GM18870 (cell line): ENCODE measurements around the gene GAS7.

Experiments
- ATAC-seq: cut with Tn5 transposase; IDR thresholded peaks from one replicate; pipeline ENCODE4 v1.9.1; 2021; ENCODE audit warnings: moderate library complexity; ENCODE audit not compliant: unreplicated experiment

The GAS7 gene

GRCh38 chr17:10200645-10201044 lies 2.2 kb upstream of the GAS7 start:
- no peak for ATAC-seq

- ATAC-seq: no peak
Measured at GRCh38 chr17:10200016-10200415, 1.6 kb upstream of the GAS7 start.

- no peak for ATAC-seq
Measured at GRCh38 chr17:10197721-10198508, 491 bp downstream of the GAS7 start.

- no peak for ATAC-seq
Measured at GRCh38 chr17:10197362-10197720, 1.1 kb downstream of the GAS7 start.

GRCh38 chr17:10196941-10197340 lies 1.5 kb downstream of the GAS7 start:
- ATAC-seq: no peak

GRCh38 chr17:10196384-10196895 lies 2.0 kb downstream of the GAS7 start:
- ATAC-seq: no peak

GRCh38 chr17:10195090-10195805 lies 3.2 kb downstream of the GAS7 start:
- no peak for ATAC-seq

GRCh38 chr17:10193632-10194031 lies 4.8 kb downstream of the GAS7 start:
- no peak for ATAC-seq

GRCh38 chr17:10192972-10193371 lies 5.4 kb downstream of the GAS7 start:
- no peak for ATAC-seq

- no peak for ATAC-seq
Measured at GRCh38 chr17:10192461-10192860, 5.9 kb downstream of the GAS7 start.

- no peak for ATAC-seq
Measured at GRCh38 chr17:10187456-10187855, 10.9 kb downstream of the GAS7 start.

GRCh38 chr17:10186771-10187410 lies 11.5 kb downstream of the GAS7 start:
- no peak for ATAC-seq

GRCh38 chr17:10183931-10184930 lies 14.2 kb downstream of the GAS7 start:
- ATAC-seq: no peak

GRCh38 chr17:10182785-10183184 lies 15.6 kb downstream of the GAS7 start:
- no peak for ATAC-seq

- no peak for ATAC-seq
Measured at GRCh38 chr17:10178506-10178991, 19.9 kb downstream of the GAS7 start.

- ATAC-seq: no peak
Measured at GRCh38 chr17:10177913-10178505, 20.4 kb downstream of the GAS7 start.

GRCh38 chr17:10177131-10177912 lies 21.1 kb downstream of the GAS7 start:
- ATAC-seq: no peak

GRCh38 chr17:10173913-10174312 lies 24.5 kb downstream of the GAS7 start:
- no peak for ATAC-seq

- no peak for ATAC-seq
Measured at GRCh38 chr17:10172778-10173177, 25.6 kb downstream of the GAS7 start.
